Stimulated activated CD4-positive, alpha-beta T cell treated with anti-CD3 and anti-CD28 coated beads, Interleukin-4, amount 100 ng/mL, for 4 hours (primary cell): Measurements from ENCODE around the gene PRKCA.

Source experiments
- DNase-seq, 2 experiments: peaks; one replicate each; pipeline ENCODE4 v3.0.0-alpha.2; 2020

The PRKCA gene

GRCh38 chr17:66526827-66527226 is 224.4 kb downstream of the PRKCA start:
- DNase-seq: no peak

GRCh38 chr17:66527335-66527734 is 224.9 kb downstream of the PRKCA start:
- no peak for DNase-seq

DNA sequence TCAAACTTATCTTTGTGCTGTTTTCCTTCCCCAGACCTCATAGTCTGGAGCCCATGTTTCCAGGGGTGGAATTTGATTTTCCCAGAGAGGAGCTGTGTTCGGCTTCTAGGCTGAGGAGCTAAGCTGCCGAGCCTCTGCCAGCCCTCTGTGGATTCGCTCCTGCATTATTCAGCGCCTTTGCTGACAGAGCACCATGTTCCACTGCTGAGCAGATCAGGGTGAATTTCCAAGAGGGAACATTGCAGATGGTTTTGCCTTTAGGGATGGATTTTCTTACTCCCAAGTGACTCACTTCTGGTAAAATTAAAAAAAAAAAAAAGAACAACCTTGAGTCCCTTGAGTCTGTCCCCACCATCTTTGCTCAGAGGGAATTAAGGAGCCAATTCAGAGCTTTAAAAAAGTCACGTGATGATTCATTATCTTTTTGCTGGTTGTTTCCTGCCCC is 229.5 kb downstream of the PRKCA start:
- no peak for DNase-seq

- no peak for DNase-seq
Measured at GRCh38 chr17:66533572-66533971, 231.2 kb downstream of the PRKCA start.

DNA sequence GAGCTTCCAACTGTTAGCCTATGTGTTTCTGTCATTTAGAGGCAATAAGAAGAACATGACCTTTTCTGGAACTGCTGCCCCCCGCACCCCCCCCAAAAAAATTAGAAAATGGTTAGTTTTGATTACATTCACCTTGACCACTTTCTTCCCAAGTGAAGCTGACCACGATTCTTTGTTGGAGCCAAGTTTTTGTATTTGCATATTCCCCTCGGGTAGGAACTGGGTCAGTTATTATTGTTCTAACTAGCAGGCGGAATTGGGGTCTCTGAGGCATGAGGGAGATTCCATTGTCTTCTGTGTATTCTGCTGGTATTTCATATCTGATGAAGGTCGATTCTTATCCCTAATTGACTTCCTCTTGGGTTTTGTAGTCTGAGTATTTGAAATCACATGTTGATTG is 231.6 kb downstream of the PRKCA start:
- DNase-seq: no peak

GRCh38 chr17:66535611-66536010 is 233.2 kb downstream of the PRKCA start:
- DNase-seq: no peak

- no peak for DNase-seq
Measured at GRCh38 chr17:66537502-66537901, 235.1 kb downstream of the PRKCA start.

DNA sequence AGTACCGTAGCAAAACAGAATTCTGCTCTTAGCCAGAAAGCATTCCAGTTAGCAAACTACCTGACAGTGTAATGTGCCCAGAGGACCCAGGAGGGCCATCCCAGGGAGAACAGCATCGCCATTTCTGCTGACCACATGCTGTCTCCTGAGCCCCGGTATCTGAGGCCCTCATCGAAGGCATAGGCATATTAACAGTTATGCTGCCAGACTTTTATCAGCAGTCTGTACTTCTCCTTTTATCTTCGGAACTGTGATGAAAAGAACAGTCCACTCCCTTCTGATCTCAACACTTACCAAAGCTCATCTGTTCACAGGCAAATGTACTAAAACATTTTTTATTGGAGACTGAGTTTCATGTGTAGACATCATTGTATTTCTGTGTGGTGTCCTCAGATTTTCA is 236.4 kb downstream of the PRKCA start:
- no peak for DNase-seq

DNA sequence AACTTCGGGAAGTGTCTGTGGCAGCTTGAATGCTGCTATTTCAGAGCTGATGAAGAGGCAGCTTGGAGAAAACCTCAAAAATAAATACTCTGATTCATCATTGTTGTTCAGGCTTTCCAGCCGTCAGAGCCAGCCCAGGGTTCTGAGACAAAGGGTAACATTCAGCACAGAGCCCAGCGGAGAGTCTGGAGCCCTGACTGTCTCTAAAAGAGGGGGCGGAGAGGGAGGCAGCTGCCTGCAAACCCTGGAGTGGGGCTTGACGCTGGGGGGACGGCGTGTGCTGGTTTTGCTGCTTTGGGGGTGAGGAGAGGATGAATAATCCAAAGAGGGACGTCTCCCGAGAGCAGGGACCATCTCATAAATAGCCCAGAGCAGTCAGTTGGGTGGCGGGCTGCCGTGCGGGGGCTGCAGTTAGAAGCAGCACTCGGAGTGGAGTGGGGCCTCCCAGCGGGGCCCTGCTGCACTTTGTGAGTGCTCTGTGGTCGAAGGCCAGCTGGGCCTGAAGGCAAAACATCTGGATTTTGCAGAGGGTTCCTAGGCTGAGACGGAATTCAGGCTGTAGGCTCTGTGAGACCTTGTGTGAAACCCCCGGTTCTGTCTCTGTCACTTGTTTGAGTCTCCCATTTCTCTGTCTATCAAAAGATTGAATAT is 237.8 kb downstream of the PRKCA start:
- no peak for DNase-seq

- DNase-seq: no peak
Measured at GRCh38 chr17:66541461-66542128, 239.2 kb downstream of the PRKCA start.

DNA sequence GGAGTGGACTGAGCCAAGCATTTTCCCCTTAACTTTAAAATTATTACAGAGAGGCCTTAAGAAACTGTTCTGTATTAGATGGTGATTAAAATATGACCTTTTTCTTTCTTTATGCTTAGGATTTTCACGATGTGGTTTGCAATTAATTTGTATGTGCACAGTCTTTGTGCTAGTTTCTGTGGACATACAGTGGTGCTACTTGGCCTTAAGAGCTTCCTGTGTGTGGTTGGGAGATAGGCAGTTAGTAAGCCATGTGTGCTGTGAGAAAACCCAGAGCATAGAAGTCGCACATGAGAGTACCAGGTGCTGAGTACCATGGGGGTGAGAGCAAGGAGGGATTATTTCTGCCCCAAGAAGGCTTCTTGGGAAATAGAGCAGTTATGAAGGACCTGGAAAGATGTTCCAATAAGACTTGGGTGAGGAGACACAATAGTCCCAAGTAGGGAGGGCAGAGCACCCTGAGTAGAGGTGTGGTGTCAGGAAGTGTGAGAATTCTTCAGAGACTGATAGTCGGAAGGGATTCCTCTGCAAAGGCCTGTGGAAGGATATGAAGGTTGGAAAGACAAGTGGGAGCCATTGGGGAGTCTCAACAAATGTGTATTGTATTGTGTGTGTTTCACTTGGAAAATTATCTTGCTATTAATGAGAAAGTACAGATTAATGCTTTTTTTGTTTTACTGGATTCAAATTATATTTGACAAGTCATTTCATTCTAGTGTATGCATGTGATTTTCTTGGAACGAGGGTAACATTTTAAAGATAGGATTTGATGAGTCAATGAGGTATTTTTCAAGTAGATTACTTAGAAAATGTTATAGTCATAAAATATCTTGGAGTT is 239.9 kb downstream of the PRKCA start:
- no peak for DNase-seq

GRCh38 chr17:66542967-66543520 is 240.6 kb downstream of the PRKCA start:
- DNase-seq: no peak

DNA sequence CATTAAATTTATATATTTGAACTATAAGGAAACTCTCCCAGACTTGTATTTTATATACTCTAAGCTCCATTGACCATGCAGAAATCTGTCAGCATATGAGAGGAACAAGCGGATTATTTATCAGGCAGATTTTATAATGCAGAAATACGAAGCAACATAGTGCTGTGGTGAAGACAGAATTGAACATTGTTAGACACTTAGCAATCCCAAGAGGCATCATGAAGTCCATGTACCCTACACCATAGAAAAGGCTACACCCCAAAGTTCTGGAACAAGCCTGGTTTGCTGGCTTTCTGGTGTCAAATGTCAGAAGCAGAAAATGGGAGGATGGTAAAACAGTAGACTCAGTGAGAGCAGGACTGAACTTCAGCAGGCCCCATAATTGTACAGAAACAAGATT is 241.1 kb downstream of the PRKCA start:
- DNase-seq: no peak

DNA sequence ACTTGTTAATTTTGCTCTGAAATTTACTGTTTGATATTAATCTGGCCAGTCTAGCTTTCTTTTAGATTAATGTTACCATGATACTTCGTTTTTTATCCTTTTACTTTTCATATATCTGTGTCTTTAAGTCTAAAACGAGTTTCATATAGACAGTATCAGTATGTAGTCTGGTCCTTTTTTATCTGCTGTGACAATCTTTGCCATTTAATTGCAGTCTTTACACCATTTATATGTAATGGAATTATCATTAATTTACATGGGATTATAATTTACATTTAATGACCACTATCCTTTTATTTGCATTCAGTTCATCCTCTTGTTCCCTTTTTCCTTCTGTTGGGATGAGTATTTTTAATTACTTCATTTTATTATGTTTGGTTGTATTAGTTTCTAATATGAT is 243.5 kb downstream of the PRKCA start:
- no peak for DNase-seq

DNA sequence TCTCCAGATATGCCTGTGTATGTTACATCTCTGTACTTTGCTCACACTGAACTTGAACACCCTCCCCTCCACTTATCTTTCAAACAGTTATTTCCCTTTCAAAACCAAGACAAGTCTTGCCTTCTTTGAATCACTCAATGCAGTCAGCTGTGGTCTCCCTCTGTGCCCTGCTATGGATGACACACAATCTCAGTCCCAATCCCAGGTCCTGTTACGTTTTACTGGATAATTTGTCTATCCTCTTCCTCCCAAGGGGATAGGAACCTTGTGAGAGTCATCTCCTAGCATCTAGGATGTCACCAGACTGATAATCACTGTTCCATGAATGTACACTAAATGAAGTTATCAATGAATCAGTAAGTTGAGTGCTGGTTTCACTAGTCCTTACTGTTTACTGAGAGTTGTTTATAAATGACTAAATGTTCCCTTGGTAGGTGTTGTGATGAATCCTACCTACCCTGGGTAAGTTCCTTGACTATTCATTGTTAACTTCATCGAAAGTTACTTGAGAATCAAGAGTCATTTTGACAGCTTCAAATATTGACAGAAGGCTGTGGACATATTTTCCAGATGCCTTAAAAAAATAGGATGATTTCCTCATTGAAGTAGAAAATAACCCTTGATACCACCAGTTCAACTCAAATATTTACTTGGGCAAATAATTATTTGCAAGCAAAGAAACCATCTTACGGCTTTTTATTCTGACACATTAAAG is 244.9 kb downstream of the PRKCA start:
- DNase-seq: no peak

DNA sequence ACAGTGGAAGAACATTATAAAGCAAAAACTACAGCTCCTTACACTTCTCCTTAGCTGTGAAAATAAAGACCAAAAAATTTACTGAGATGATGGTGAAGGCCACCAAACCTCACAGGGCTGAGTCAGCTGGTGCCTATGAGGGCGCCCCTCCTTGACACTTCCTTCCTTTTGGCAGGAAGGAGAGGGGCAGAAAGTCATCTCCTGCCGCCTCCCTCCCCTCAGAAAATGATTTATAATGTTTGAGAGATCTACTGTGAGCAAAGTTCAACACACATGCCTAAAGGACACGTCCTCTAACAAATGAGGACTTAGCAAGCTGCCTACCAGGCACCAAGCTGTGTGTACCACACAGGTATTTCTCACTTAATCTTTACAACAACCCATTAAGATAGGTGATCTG is 245.7 kb downstream of the PRKCA start:
- DNase-seq: peak in 1 of 2 experiments; percentile 27

DNA sequence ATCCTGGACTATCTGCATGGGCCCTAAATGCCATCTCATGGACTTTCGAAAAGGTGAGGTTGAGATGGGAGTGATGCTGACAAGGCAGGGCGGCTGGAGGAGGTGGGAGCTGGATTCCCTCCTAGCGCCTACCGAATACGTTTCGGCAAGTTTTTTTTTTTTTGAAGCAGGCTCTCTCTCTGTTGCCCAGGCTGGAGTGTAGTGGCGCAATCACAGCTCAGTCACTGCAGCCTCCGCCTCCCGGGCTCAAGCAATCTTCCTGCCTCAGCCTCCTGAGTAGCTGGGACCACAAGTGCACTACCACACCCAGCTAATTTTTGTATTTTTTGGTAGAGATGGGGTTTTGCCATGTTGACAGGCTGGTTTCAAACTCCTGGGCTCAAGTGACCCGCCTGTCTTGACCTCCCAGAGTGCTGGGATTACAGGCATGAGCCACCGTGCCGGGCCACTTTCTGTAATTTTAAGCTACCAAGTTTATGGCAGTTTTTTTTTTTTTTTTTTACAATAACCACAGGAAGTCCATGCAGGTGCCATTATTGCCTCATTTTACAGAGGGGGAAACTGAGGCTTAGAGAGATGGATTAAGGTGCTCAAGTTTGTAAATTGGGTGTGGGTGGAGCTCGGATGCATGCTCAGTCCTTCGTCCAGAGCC is 246.4 kb downstream of the PRKCA start:
- no peak for DNase-seq

DNA sequence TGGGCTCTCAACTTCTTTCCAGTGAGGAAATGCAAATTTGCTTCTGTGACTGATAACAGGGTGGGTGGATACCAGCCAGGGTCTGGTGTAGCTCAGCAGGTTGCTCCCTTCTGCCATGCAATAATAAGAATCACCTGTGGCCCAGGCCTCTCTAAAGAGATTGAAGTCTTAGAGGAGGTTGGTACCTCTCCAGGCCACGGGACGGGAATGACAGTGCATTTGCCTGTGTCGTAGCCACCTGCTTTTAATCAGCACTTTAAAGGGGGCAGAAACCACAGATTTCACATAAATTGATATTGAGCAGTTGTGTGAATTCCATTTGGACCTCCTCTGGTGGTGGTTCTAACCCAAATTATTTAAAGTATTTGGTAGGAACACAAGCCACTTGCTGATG is 246.9 kb downstream of the PRKCA start:
- DNase-seq: no peak

GRCh38 chr17:66549731-66550207 is 247.4 kb downstream of the PRKCA start:
- no peak for DNase-seq

- DNase-seq: no peak
Measured at GRCh38 chr17:66551839-66552238, 249.4 kb downstream of the PRKCA start.

- no peak for DNase-seq
Measured at GRCh38 chr17:66552371-66552770, 250.0 kb downstream of the PRKCA start.

- no peak for DNase-seq
Measured at GRCh38 chr17:66555605-66556004, 253.2 kb downstream of the PRKCA start.
